Measurements from ENCODE around the gene ACP7.

DNA sequence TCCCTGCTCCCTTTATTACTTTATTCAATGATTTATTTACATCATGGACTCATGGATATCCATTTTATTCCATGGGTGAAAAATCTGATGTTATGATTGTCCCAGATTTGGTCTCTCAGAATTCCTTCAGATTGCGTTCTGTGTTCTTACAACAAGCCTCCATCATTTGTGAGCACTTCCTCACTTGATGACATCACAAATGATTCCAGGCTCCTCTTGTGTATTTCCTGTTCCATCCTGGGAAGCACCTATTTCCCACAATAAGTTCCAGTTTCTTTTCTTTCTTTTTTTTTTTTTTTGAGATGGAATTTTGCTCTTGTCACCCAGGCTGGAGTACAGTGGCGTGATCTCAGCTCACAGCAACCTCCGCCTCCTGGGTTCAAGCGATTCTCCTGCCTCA lies 6.7 kb downstream of the ACP7 start:
- TF ChIP-seq, protein P1, sequence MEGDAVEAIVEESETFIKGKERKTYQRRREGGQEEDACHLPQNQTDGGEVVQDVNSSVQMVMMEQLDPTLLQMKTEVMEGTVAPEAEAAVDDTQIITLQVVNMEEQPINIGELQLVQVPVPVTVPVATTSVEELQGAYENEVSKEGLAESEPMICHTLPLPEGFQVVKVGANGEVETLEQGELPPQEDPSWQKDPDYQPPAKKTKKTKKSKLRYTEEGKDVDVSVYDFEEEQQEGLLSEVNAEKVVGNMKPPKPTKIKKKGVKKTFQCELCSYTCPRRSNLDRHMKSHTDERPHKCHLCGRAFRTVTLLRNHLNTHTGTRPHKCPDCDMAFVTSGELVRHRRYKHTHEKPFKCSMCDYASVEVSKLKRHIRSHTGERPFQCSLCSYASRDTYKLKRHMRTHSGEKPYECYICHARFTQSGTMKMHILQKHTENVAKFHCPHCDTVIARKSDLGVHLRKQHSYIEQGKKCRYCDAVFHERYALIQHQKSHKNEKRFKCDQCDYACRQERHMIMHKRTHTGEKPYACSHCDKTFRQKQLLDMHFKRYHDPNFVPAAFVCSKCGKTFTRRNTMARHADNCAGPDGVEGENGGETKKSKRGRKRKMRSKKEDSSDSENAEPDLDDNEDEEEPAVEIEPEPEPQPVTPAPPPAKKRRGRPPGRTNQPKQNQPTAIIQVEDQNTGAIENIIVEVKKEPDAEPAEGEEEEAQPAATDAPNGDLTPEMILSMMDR (IDR thresholded peaks at IDR 0.05), result no peak
- no peak for TF ChIP-seq POLR2A (IDR thresholded peaks at IDR 0.05)
